Measurements from ENCODE around the gene CCK.

CCK gene

GRCh38 chr3:42257007-42257406 lies 9.0 kb downstream of the CCK start:
- H3K4me3 ChIP-seq (ENCODE audit: low read length): no peak overlapping the region
- DNase-seq (ENCODE audit: low read depth): no peak
- TF ChIP-seq CTCF (conservative IDR thresholded peaks at IDR 0.05; ENCODE audit: low read length): no peak

- peak; percentile 60 for DNase-seq (ENCODE audit: low read depth)
- no peak overlapping the region for H3K4me3 ChIP-seq (ENCODE audit: low read length)
- TF ChIP-seq CTCF (conservative IDR thresholded peaks at IDR 0.05; ENCODE audit: low read length): no peak
Measured at GRCh38 chr3:42256135-42256819, 9.7 kb downstream of the CCK start.

GRCh38 chr3:42254566-42254965 lies 11.4 kb downstream of the CCK start:
- DNase-seq (ENCODE audit: low read depth): no peak
- TF ChIP-seq CTCF (conservative IDR thresholded peaks at IDR 0.05; ENCODE audit: low read length): no peak

GRCh38 chr3:42250761-42251160 lies 15.2 kb downstream of the CCK start:
- DNase-seq (ENCODE audit: low read depth): no peak
- H3K4me3 ChIP-seq (ENCODE audit: low read length): no peak overlapping the region

More at GRCh38 chr3:42254566-42254965, 11.4 kb downstream of the CCK start:
- H3K4me3 ChIP-seq (ENCODE audit: low read length): no peak overlapping the region

GRCh38 chr3:42247576-42248027 lies 18.4 kb downstream of the CCK start:
- peak; percentile 54 for DNase-seq (ENCODE audit: low read depth)
- peak; percentile 75 for TF ChIP-seq CTCF (conservative IDR thresholded peaks at IDR 0.05; ENCODE audit: low read length)
- no peak overlapping the region for H3K4me3 ChIP-seq (ENCODE audit: low read length)

More at GRCh38 chr3:42250761-42251160, 15.2 kb downstream of the CCK start:
- TF ChIP-seq CTCF (conservative IDR thresholded peaks at IDR 0.05; ENCODE audit: low read length): no peak

- DNase-seq (ENCODE audit: low read depth): no peak
- no peak overlapping the region for H3K4me3 ChIP-seq (ENCODE audit: low read length)
- TF ChIP-seq CTCF (conservative IDR thresholded peaks at IDR 0.05; ENCODE audit: low read length): no peak
Measured at GRCh38 chr3:42246091-42246490, 19.9 kb downstream of the CCK start.

- no peak for TF ChIP-seq CTCF (conservative IDR thresholded peaks at IDR 0.05; ENCODE audit: low read length)
- no peak for DNase-seq (ENCODE audit: low read depth)
- H3K4me3 ChIP-seq (ENCODE audit: low read length): no peak overlapping the region
Measured at GRCh38 chr3:42236611-42237010, 29.4 kb downstream of the CCK start.

Measured in AG10803 (cell line).